Body of pancreas (tissue), 4 donors: ENCODE data around the gene CMTM8.

Source experiments
- CTCF ChIP-seq, 7 experiments: fragments of 450-650 bp in 4 of 7; fragments of 200-600 bp in 3 of 7; sonication (generic) in 3 of 7; IDR thresholded peaks; one replicate each; pipeline ENCODE4 v1.5.1; 2016 to 2019; ENCODE audit warnings: antibody characterized with exemption in 7 of 7
- POLR2A ChIP-seq, 3 donors: fragments of 450-650 bp; IDR thresholded peaks; one replicate each; pipeline ENCODE4 v1.6.1; 2016; ENCODE audit warnings: antibody characterized with exemption in 3 of 3, mild to moderate bottlenecking in 2 of 3

GRCh38 chr3:32313723-32314473, 75.4 kb downstream of the CMTM8 start:
- TF ChIP-seq CTCF (IDR thresholded peaks at IDR 0.05) = no peak
- no peak for TF ChIP-seq POLR2A (IDR thresholded peaks at IDR 0.05)
